Astrocyte (in vitro differentiated cells and primary cell): ENCODE data around the gene ORM1.

ENCODE experiments used
- CTCF ChIP-seq: IDR thresholded peaks from 2 replicates; pipeline ENCODE4 v1.5.1; 2011; ENCODE audit warnings: low read depth, mild to moderate bottlenecking, inconsistent platforms, low read length, moderate library complexity; ENCODE audit not compliant: insufficient read depth
- EZH2 ChIP-seq: IDR thresholded peaks from 2 replicates; pipeline ENCODE4 v1.6.1; 2012; ENCODE audit warnings: mild to moderate bottlenecking, low read length, inconsistent platforms; ENCODE audit not compliant: insufficient read depth

GRCh38 chr9:114335745-114336144 is 12.8 kb downstream of the ORM1 start:
- TF ChIP-seq CTCF = no peak
- no peak for TF ChIP-seq EZH2
